KOPT-K1 (cell line): ENCODE measurements around the gene ORAI3.

Source experiments
- H3K27ac ChIP-seq: fragments of 200-600 bp; sonication (generic); 2 replicates; pipeline ENCODE4 v1.5.1; 2016; ENCODE audit warnings: antibody characterized with exemption, mild to moderate bottlenecking, low read depth, low read length; ENCODE audit not compliant: poor library complexity, severe bottlenecking
- H3K36me3 ChIP-seq: fragments of 200-600 bp; sonication (generic); 2 replicates; pipeline ENCODE4 v1.5.1; 2017; ENCODE audit warnings: antibody characterized with exemption, mild to moderate bottlenecking, low read length, moderate library complexity; ENCODE audit not compliant: insufficient read depth
- H3K9me3 ChIP-seq: fragments of 200-600 bp; sonication (generic); 2 replicates; pipeline ENCODE4 v1.5.1; 2017; ENCODE audit warnings: antibody characterized with exemption, low read length, mild to moderate bottlenecking; ENCODE audit not compliant: insufficient read depth, poor library complexity, severe bottlenecking

ORAI3 gene

GRCh38 chr16:30983898-30984610 lies 35.2 kb downstream of the ORAI3 start:
- peaks cover 72% of the 10 kb centered on the region for H3K36me3 ChIP-seq
- no peak overlapping the region for H3K27ac ChIP-seq
- no peaks in the 10 kb centered on the region for H3K9me3 ChIP-seq

- Histone ChIP-seq H3K27ac (no peak within 1 kb of the TSS), H3K9me3 (no peaks in the 10 kb centered on the region), H3K36me3 (peaks cover 64% of the 10 kb centered on the region)
These were observed 36.0 kb downstream of the ORAI3 start, which contains the start of gene HSD3B7 for GRCh38 chr16:30984669-30985400. HSD3B7 (plus strand) TSS chr16:30985207; CDS start chr16:30985659, 452 bp downstream.

GRCh38 chr16:30985401-30986128 lies 36.7 kb downstream of the ORAI3 start:
- Histone ChIP-seq H3K27ac (no peak overlapping the region), H3K9me3 (no peaks in the 10 kb centered on the region), H3K36me3 (peaks cover 57% of the 10 kb centered on the region)

- H3K27ac ChIP-seq, result no peak overlapping the region
- no peaks in the 10 kb centered on the region for H3K9me3 ChIP-seq
- H3K36me3 ChIP-seq, result peaks cover 49% of the 10 kb centered on the region
These were observed 37.5 kb downstream of the ORAI3 start for GRCh38 chr16:30986129-30986991.

- Histone ChIP-seq H3K9me3 (no peaks in the 10 kb centered on the region), H3K27ac (no peak overlapping the region), H3K36me3 (peaks cover 36% of the 10 kb centered on the region; the same call in 1 of the 2 replicates)
These were observed 38.8 kb downstream of the ORAI3 start for GRCh38 chr16:30987581-30988190.

- Histone ChIP-seq H3K36me3 (peaks cover 17% of the 10 kb centered on the region; the same call in 1 of the 2 replicates), H3K27ac (no peak overlapping the region), H3K9me3 (no peaks in the 10 kb centered on the region)
These were observed 40.7 kb downstream of the ORAI3 start for GRCh38 chr16:30989469-30990047.

GRCh38 chr16:30990105-30990504 lies 41.2 kb downstream of the ORAI3 start:
- H3K9me3 ChIP-seq, result no peaks in the 10 kb centered on the region
- H3K36me3 ChIP-seq, result peaks cover 13% of the 10 kb centered on the region; the same call in 1 of the 2 replicates
- no peak overlapping the region for H3K27ac ChIP-seq

- Histone ChIP-seq H3K36me3 (peaks cover 4% of the 10 kb centered on the region; the same call in 1 of the 2 replicates), H3K27ac (no peak overlapping the region), H3K9me3 (no peaks in the 10 kb centered on the region)
These were observed 42.2 kb downstream of the ORAI3 start for GRCh38 chr16:30991052-30991451.

GRCh38 chr16:30992276-30992780 lies 43.5 kb downstream of the ORAI3 start:
- H3K9me3 ChIP-seq, result no peaks in the 10 kb centered on the region
- no peak overlapping the region for H3K27ac ChIP-seq

GRCh38 chr16:30992931-30993816 lies 44.3 kb downstream of the ORAI3 start:
- H3K27ac ChIP-seq, result no peak overlapping the region
- H3K36me3 ChIP-seq, result no peaks in the 10 kb centered on the region
- H3K9me3 ChIP-seq, result no peaks in the 10 kb centered on the region

More at GRCh38 chr16:30992276-30992780, 43.5 kb downstream of the ORAI3 start:
- H3K36me3 ChIP-seq, result no peaks in the 10 kb centered on the region; the same call in 1 of the 2 replicates

- H3K36me3 ChIP-seq, result no peaks in the 10 kb centered on the region
- H3K9me3 ChIP-seq, result no peaks in the 10 kb centered on the region
- H3K27ac ChIP-seq, result no peak overlapping the region
These were observed 47.1 kb downstream of the ORAI3 start for GRCh38 chr16:30995927-30996323.

- Histone ChIP-seq H3K9me3 (no peaks in the 10 kb centered on the region), H3K27ac (no peak overlapping the region), H3K36me3 (no peaks in the 10 kb centered on the region)
These were observed 47.6 kb downstream of the ORAI3 start for GRCh38 chr16:30996324-30996984.
